GM19043 (cell line): Measurements from ENCODE around the gene BEND3.
"Not testable (repeated sequence)": the region's sequence is repeated elsewhere in the genome, so short reads cannot be mapped to it uniquely, and the experiment has no call there.

Source experiments
- ATAC-seq: cut with Tn5 transposase; IDR thresholded peaks from one replicate; pipeline ENCODE4 v1.9.1; 2021; ENCODE audit warnings: low read depth; ENCODE audit not compliant: unreplicated experiment

BEND3 gene

GRCh38 chr6:107084459-107084858, 30.9 kb downstream of the BEND3 start:
- not testable (repeated sequence) for ATAC-seq

- ATAC-seq = no peak
These were observed 31.4 kb downstream of the BEND3 start for GRCh38 chr6:107083921-107084320.

- ATAC-seq = peak; percentile 86
These were observed 32.1 kb downstream of the BEND3 start for GRCh38 chr6:107083047-107083768.

GRCh38 chr6:107082045-107082444, 33.3 kb downstream of the BEND3 start:
- no peak for ATAC-seq

- ATAC-seq = no peak
These were observed 35.3 kb downstream of the BEND3 start for GRCh38 chr6:107080036-107080435.

GRCh38 chr6:107079429-107079828, 35.9 kb downstream of the BEND3 start:
- no peak for ATAC-seq

- no peak for ATAC-seq
These were observed 37.6 kb downstream of the BEND3 start for GRCh38 chr6:107077710-107078109.

GRCh38 chr6:107075951-107076381, 39.3 kb downstream of the BEND3 start:
- ATAC-seq = no peak

- no peak for ATAC-seq
These were observed 44.6 kb downstream of the BEND3 start for GRCh38 chr6:107070686-107071085.

- ATAC-seq = no peak
These were observed 45.4 kb downstream of the BEND3 start for GRCh38 chr6:107069631-107070548.

GRCh38 chr6:107068691-107069630, 46.4 kb downstream of the BEND3 start:
- no peak for ATAC-seq

GRCh38 chr6:107066697-107067659, 48.3 kb downstream of the BEND3 start:
- no peak for ATAC-seq

GRCh38 chr6:107064579-107065065, 50.7 kb downstream of the BEND3 start:
- no peak for ATAC-seq

- no peak for ATAC-seq
These were observed 52.6 kb downstream of the BEND3 start for GRCh38 chr6:107062691-107063090.

GRCh38 chr6:107061125-107062020, 53.9 kb downstream of the BEND3 start:
- peak; percentile 65 for ATAC-seq

GRCh38 chr6:107060704-107061103, 54.6 kb downstream of the BEND3 start:
- no peak for ATAC-seq

GRCh38 chr6:107059606-107060005, 55.7 kb downstream of the BEND3 start:
- ATAC-seq = no peak

GRCh38 chr6:107057679-107058078, 57.6 kb downstream of the BEND3 start:
- no peak for ATAC-seq
